HEK293 (cell line): ENCODE measurements around the gene BDKRB1.

Experiments used
- CTCF ChIA-PET: fragments of 350-600 bp; formaldehyde crosslinking; extraction: SDS; loops from one replicate; lab custom pipeline; 2021; ENCODE audit warnings: antibody characterized with exemption; lab: Yijun Ruan, JAX
- POLR2A ChIA-PET: fragments of 300-600 bp; formaldehyde crosslinking; extraction: SDS; loops from one replicate; lab custom pipeline; 2020; ENCODE audit warnings: antibody characterized with exemption, inconsistent platforms; lab: Yijun Ruan, JAX
- H3K27ac ChIP-seq: fragments of 200-500 bp; sonication (Bioruptor generic); 2 replicates; pipeline ENCODE4 v1.5.1; 2014; ENCODE audit warnings: low read depth, low read length, control low read depth, inconsistent platforms; ENCODE audit errors: extremely low read depth
- H3K36me3 ChIP-seq, 2 experiments: fragments of 200-500 bp in 1 of 2; sonication (Bioruptor generic) in 1 of 2; 1 replicate in 1 of 2; 2 replicates in 1 of 2; pipeline ENCODE4 v1.5.1; 2014 to 2017; ENCODE audit warnings: inconsistent platforms in 2 of 2, low read length in 2 of 2; ENCODE audit not compliant: control insufficient read depth in 2 of 2, insufficient read depth in 1 of 2
- H3K4me1 ChIP-seq: fragments of 200-500 bp; sonication (Bioruptor generic); 2 replicates; pipeline ENCODE4 v1.5.1; 2014; ENCODE audit warnings: mild to moderate bottlenecking, low read length, inconsistent platforms; ENCODE audit not compliant: control insufficient read depth, insufficient read depth
- H3K4me3 ChIP-seq: 2 replicates; pipeline ENCODE4 v1.5.1; 2011; ENCODE audit warnings: low read depth, mild to moderate bottlenecking, control low read depth, low read length, moderate library complexity
- H3K9me3 ChIP-seq: fragments of 200-500 bp; sonication (Bioruptor generic); 2 replicates; pipeline ENCODE4 v1.5.1; 2014; ENCODE audit warnings: low read depth, low read length, inconsistent platforms; ENCODE audit not compliant: control insufficient read depth, insufficient read depth
- EGR2 ChIP-seq: fragments of 450-650 bp; formaldehyde crosslinking; IDR thresholded peaks from 2 replicates; pipeline ENCODE4 v1.5.1; 2016; ENCODE audit warnings: low read depth, missing biosample characterization, missing genetic modification characterization
- IKZF3 ChIP-seq: fragments of 450-650 bp; IDR thresholded peaks from 2 replicates; pipeline ENCODE4 v1.5.0; 2018; ENCODE audit warnings: missing biosample characterization, mild to moderate bottlenecking, missing genetic modification characterization, moderate library complexity
- KLF7 ChIP-seq: fragments of 450-650 bp; formaldehyde crosslinking; IDR thresholded peaks from 2 replicates; pipeline ENCODE4 v1.5.1; 2016; ENCODE audit warnings: missing biosample characterization, missing genetic modification characterization, borderline replicate concordance
- MEIS1 ChIP-seq: sonication (generic); formaldehyde crosslinking; IDR thresholded peaks from 2 replicates; pipeline ENCODE4 v1.8.1; 2022; ENCODE audit warnings: missing genetic modification reagents, mild to moderate bottlenecking, borderline replicate concordance
- SALL2 ChIP-seq: fragments of 450-650 bp; formaldehyde crosslinking; IDR thresholded peaks from 2 replicates; pipeline ENCODE4 v1.5.0; 2017; ENCODE audit warnings: missing biosample characterization, mild to moderate bottlenecking, missing genetic modification characterization, borderline replicate concordance
- ZFHX2 ChIP-seq: fragments of 450-650 bp; formaldehyde crosslinking; conservative IDR thresholded peaks from 2 replicates; pipeline ENCODE4 v1.5.1; 2016; ENCODE audit warnings: missing biosample characterization, missing genetic modification characterization
- ZNF223 ChIP-seq: fragments of 450-650 bp; formaldehyde crosslinking; IDR thresholded peaks from 2 replicates; pipeline ENCODE4 v1.5.1; 2016; ENCODE audit warnings: missing biosample characterization, missing genetic modification characterization
- ZNF426 ChIP-seq: fragments of 450-650 bp; formaldehyde crosslinking; IDR thresholded peaks from 2 replicates; pipeline ENCODE4 v1.5.1; 2017; ENCODE audit warnings: missing biosample characterization, missing genetic modification characterization, mild to moderate bottlenecking, inconsistent platforms, moderate library complexity
- ZNF473 ChIP-seq: fragments of 450-650 bp; formaldehyde crosslinking; IDR thresholded peaks from 2 replicates; pipeline ENCODE4 v1.5.1; 2017; ENCODE audit warnings: missing biosample characterization, missing genetic modification characterization
- ZNF514 ChIP-seq: fragments of 450-650 bp; formaldehyde crosslinking; IDR thresholded peaks from 2 replicates; pipeline ENCODE4 v1.5.1; 2016; ENCODE audit warnings: missing biosample characterization, missing genetic modification characterization
- ZNF529 ChIP-seq: fragments of 450-650 bp; formaldehyde crosslinking; IDR thresholded peaks from 2 replicates; pipeline ENCODE4 v1.5.1; 2017; ENCODE audit warnings: missing genetic modification characterization, missing biosample characterization; ENCODE audit not compliant: insufficient replicate concordance
- ZNF658 ChIP-seq: fragments of 450-650 bp; formaldehyde crosslinking; IDR thresholded peaks from 2 replicates; pipeline ENCODE4; 2016; ENCODE audit warnings: missing biosample characterization, missing genetic modification characterization
- ZNF701 ChIP-seq: fragments of 450-650 bp; formaldehyde crosslinking; IDR thresholded peaks from 2 replicates; pipeline ENCODE4 v1.5.1; 2016; ENCODE audit warnings: missing biosample characterization, missing genetic modification characterization
- TF ChIP-seq, protein P1 (sequence below): fragments of 450-650 bp; formaldehyde crosslinking; IDR thresholded peaks from 2 replicates; pipeline ENCODE4 v1.5.1; 2016; ENCODE audit warnings: missing biosample characterization, missing genetic modification characterization
- TF ChIP-seq, protein P2 (sequence below): fragments of 450-650 bp; IDR thresholded peaks from 2 replicates; pipeline ENCODE4 v1.5.1; 2018; ENCODE audit warnings: missing biosample characterization, missing genetic modification characterization
- TF ChIP-seq, protein P3 (sequence below): fragments of 450-650 bp; formaldehyde crosslinking; conservative IDR thresholded peaks from 2 replicates; pipeline ENCODE4 v1.5.1; 2016; ENCODE audit warnings: low read depth, missing biosample characterization, missing genetic modification characterization
- TF ChIP-seq, protein P4 (sequence below): fragments of 450-650 bp; formaldehyde crosslinking; IDR thresholded peaks from 2 replicates; pipeline ENCODE4 v1.5.1; 2016; ENCODE audit warnings: missing biosample characterization, missing genetic modification characterization
- TF ChIP-seq, protein P5 (sequence below): fragments of 450-650 bp; formaldehyde crosslinking; optimal IDR thresholded peaks from 2 replicates; pipeline ENCODE3; 2016; ENCODE audit warnings: missing biosample characterization, mild to moderate bottlenecking, missing genetic modification characterization

Gene BDKRB1

DNA sequence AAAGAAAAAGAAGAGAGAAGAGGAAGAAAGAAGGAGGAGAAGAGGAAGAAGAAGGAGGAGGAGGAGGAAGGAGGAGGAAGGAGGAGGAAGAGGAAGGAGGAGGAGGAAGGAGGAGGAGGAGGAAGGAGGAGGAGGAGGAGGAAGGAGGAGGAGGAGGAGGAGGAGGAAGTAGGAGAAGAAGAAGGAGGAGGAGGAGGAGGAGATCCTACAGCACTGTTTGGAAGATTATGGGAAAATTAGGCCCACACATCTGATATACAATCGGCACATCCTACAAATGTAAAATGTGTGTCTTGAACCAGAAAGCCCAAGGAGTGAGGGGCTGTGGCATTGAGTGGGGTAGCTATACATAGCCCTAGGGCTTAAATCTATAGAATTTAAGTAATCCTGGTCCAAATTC, 39.4 kb upstream of the BDKRB1 start:
- Histone ChIP-seq H3K36me3 (no peaks in the 10 kb centered on the region), H3K27ac (no peak overlapping the region), H3K4me1 (no peaks in the 10 kb centered on the region), H3K4me3 (no peak overlapping the region), H3K9me3 (no peaks in the 10 kb centered on the region)
- TF ChIP-seq ZFHX2 (tag by site-specific recombination) (peak; percentile 61), KLF7 (tag by site-specific recombination) (no peak), MEIS1 (no peak), SALL2 (tag by site-specific recombination) (no peak), ZNF529 (tag by site-specific recombination) (no peak), EGR2 (tag by site-specific recombination) (peak; percentile 85)
- TF ChIP-seq, protein P1, sequence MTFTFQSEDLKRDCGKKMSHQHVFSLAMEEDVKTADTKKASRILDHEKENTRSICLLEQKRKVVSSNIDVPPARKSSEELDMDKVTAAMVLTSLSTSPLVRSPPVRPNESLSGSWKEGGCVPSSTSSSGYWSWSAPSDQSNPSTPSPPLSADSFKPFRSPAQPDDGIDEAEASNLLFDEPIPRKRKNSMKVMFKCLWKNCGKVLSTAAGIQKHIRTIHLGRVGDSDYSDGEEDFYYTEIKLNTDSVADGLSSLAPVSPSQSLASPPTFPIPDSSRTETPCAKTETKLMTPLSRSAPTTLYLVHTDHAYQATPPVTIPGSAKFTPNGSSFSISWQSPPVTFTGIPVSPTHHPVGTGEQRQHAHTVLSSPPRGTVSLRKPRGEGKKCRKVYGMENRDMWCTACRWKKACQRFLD (tag by site-specific recombination): no peak
- TF ChIP-seq, protein P2, sequence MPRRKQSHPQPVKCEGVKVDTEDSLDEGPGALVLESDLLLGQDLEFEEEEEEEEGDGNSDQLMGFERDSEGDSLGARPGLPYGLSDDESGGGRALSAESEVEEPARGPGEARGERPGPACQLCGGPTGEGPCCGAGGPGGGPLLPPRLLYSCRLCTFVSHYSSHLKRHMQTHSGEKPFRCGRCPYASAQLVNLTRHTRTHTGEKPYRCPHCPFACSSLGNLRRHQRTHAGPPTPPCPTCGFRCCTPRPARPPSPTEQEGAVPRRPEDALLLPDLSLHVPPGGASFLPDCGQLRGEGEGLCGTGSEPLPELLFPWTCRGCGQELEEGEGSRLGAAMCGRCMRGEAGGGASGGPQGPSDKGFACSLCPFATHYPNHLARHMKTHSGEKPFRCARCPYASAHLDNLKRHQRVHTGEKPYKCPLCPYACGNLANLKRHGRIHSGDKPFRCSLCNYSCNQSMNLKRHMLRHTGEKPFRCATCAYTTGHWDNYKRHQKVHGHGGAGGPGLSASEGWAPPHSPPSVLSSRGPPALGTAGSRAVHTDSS (tag by site-specific recombination): peak; percentile 65
- TF ChIP-seq, protein P3, sequence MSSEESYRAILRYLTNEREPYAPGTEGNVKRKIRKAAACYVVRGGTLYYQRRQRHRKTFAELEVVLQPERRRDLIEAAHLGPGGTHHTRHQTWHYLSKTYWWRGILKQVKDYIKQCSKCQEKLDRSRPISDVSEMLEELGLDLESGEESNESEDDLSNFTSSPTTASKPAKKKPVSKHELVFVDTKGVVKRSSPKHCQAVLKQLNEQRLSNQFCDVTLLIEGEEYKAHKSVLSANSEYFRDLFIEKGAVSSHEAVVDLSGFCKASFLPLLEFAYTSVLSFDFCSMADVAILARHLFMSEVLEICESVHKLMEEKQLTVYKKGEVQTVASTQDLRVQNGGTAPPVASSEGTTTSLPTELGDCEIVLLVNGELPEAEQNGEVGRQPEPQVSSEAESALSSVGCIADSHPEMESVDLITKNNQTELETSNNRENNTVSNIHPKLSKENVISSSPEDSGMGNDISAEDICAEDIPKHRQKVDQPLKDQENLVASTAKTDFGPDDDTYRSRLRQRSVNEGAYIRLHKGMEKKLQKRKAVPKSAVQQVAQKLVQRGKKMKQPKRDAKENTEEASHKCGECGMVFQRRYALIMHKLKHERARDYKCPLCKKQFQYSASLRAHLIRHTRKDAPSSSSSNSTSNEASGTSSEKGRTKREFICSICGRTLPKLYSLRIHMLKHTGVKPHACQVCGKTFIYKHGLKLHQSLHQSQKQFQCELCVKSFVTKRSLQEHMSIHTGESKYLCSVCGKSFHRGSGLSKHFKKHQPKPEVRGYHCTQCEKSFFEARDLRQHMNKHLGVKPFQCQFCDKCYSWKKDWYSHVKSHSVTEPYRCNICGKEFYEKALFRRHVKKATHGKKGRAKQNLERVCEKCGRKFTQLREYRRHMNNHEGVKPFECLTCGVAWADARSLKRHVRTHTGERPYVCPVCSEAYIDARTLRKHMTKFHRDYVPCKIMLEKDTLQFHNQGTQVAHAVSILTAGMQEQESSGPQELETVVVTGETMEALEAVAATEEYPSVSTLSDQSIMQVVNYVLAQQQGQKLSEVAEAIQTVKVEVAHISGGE (tag by site-specific recombination): no peak
- CTCF ChIA-PET: no interaction called here
- POLR2A ChIA-PET: interaction anchor here (1.5 kb wide), 1 partner anchor 12 kb away, joined by 4 read pairs; the partner anchor contains the start of gene BDKRB2

DNA sequence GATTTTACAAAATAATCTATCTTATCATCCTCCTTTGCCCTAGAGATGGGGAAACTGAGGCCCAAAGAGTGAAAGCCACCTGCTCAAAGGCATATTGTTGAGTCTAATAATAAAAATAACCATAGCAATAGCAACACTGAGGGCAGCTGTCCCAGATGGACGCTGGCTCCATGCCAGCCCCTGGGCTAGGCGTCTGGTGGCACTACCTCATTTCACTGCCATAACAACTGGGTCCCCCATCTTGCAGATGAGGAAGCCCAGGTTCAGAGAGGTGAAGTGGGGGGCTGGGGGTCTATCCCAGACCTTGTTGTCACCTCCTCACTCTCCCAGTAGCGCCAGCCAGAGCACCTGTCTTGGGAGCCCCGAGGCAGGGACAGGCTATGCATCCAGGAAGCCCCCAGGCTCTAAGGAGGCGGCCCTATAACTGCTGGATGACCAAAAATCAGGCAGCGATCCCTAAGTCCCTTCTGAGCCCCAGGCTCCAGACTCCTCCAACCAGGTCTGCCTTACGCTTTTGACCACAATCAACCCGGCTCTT, 38.6 kb upstream of the BDKRB1 start:
- CTCF ChIA-PET: no interaction called here
- no peaks in the 10 kb centered on the region for H3K4me1 ChIP-seq
- H3K4me3 ChIP-seq: no peak overlapping the region
- TF ChIP-seq ZNF701 (tag by site-specific recombination): no peak
- no peak for TF ChIP-seq ZNF223 (tag by site-specific recombination)
- TF ChIP-seq EGR2 (tag by site-specific recombination): no peak
- TF ChIP-seq, protein P4, sequence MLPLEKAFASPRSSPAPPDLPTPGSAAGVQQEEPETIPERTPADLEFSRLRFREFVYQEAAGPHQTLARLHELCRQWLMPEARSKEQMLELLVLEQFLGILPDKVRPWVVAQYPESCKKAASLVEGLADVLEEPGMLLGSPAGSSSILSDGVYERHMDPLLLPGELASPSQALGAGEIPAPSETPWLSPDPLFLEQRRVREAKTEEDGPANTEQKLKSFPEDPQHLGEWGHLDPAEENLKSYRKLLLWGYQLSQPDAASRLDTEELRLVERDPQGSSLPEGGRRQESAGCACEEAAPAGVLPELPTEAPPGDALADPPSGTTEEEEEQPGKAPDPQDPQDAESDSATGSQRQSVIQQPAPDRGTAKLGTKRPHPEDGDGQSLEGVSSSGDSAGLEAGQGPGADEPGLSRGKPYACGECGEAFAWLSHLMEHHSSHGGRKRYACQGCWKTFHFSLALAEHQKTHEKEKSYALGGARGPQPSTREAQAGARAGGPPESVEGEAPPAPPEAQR: no peak
- no peak for TF ChIP-seq ZNF658
- no peak for TF ChIP-seq ZNF514 (tag by site-specific recombination)
- TF ChIP-seq ZNF426 (tag by site-specific recombination): no peak
- TF ChIP-seq ZNF473: no peak
- TF ChIP-seq, protein P5, sequence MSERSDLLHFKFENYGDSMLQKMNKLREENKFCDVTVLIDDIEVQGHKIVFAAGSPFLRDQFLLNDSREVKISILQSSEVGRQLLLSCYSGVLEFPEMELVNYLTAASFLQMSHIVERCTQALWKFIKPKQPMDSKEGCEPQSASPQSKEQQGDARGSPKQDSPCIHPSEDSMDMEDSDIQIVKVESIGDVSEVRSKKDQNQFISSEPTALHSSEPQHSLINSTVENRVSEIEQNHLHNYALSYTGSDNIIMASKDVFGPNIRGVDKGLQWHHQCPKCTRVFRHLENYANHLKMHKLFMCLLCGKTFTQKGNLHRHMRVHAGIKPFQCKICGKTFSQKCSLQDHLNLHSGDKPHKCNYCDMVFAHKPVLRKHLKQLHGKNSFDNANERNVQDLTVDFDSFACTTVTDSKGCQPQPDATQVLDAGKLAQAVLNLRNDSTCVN (tag by site-specific recombination): no peak
- no peak for TF ChIP-seq IKZF3 (tag by site-specific recombination)
- TF ChIP-seq, all 188 proteins: peak for 0
- Histone ChIP-seq H3K27ac (no peak overlapping the region), H3K36me3 (no peaks in the 10 kb centered on the region), H3K9me3 (no peaks in the 10 kb centered on the region)
- POLR2A ChIA-PET: no interaction called here
